ENCODE measurements around the gene PCDHB1. TPM values are rescaled to one million over a fixed set of nuclear protein-coding genes. Genes with fewer than 3 reads are reported as not detected.

The PCDHB1 gene
- total RNA-seq, 1 experiment from 2014 or later = 0.07 TPM

- Histone ChIP-seq H3K9ac (ENCODE audit: extremely low read depth, insufficient read length, low read length) (no peak overlapping the region), H3K23me2 (ENCODE audit: insufficient read length, low read depth, low read length, poor library complexity, severe bottlenecking) (peaks cover 9% of the 10 kb centered on the region), H3K56ac (ENCODE audit: insufficient read length, low read depth, low read length) (no peak overlapping the region), H3K9me3 (ENCODE audit: control insufficient read depth, low read depth, low read length) (no peaks in the 10 kb centered on the region), H4K91ac (ENCODE audit: insufficient read length, low read depth, low read length) (peak overlapping the region; percentile 82), H2BK15ac (ENCODE audit: low read depth, low read length) (no peak overlapping the region), H3K27me3 (ENCODE audit: insufficient read depth, low read length) (no peaks in the 10 kb centered on the region), H2BK5ac (ENCODE audit: insufficient read length, low read length) (no peak overlapping the region), H2AFZ (ENCODE audit: low read length) (no peak overlapping the region), H3K18ac (ENCODE audit: insufficient read length, low read depth, low read length) (peak overlapping the region; percentile 24), H4K8ac (replicated peaks; ENCODE audit: insufficient read length, low read depth, low read length) (no peak overlapping the region), H2AK5ac (ENCODE audit: insufficient read length, low read length) (peak overlapping the region; percentile 93), H3K4ac (ENCODE audit: low read depth, low read length) (no peak overlapping the region), H3K4me1 (ENCODE audit: insufficient read depth, low read length) (peaks cover 23% of the 10 kb centered on the region), H2BK12ac (ENCODE audit: insufficient read length, low read depth, low read length) (peak overlapping the region; percentile 89), H3K4me2 (ENCODE audit: insufficient read depth, insufficient read length, low read length) (peak overlapping the region; percentile 89), H4K5ac (ENCODE audit: insufficient read length, low read depth, low read length) (no peak overlapping the region), H3K23ac (ENCODE audit: insufficient read length, low read depth, low read length) (no peak overlapping the region), H3T11ph (ENCODE audit: low read length) (no peak overlapping the region), H4K20me1 (ENCODE audit: control insufficient read depth, insufficient read depth, insufficient read length) (no peaks in the 10 kb centered on the region), H3K27ac (ENCODE audit: insufficient read length, low read depth, low read length) (peak overlapping the region; percentile 79), H3K79me2 (ENCODE audit: insufficient read depth, low read length) (no peaks in the 10 kb centered on the region), H3K79me1 (ENCODE audit: insufficient read depth, low read depth, low read length, poor library complexity, severe bottlenecking) (no peaks in the 10 kb centered on the region), H2BK20ac (ENCODE audit: low read depth, low read length, poor library complexity, severe bottlenecking) (no peak overlapping the region), H2BK120ac (ENCODE audit: low read depth, low read length, poor library complexity, severe bottlenecking) (no peak overlapping the region), H3K14ac (ENCODE audit: insufficient read depth, low read length) (no peak overlapping the region)
- Mint-ChIP-seq H3K36me3 (ENCODE audit: insufficient read depth in 1 of 3, low read depth in 3 of 3) (peaks cover 4 to 13% (median 6%) of the 10 kb centered on the region in 3 experiments; a peak in 6 of 7 replicates), H3K27ac (peak overlapping the region in 2 of 3 experiments; percentile 96 to 99; a peak in 3 of 7 replicates), H3K4me1 (peaks cover 71 to 76% of the 10 kb centered on the region in 2 experiments), H3K9me3 (no peaks in the 10 kb centered on the region), H3K27me3 (ENCODE audit: low read depth) (peaks cover 4% of the 10 kb centered on the region; the same call in 1 of the 2 replicates), H3K4me3 (peak overlapping the region in 1 of 2 experiments; percentile 85; a peak in 1 of 5 replicates)
- TF ChIP-seq CTCF (conservative IDR thresholded peaks at IDR 0.05) = no peak
- no peak for DNase-seq
- WGBS (ENCODE audit: extremely low coverage, insufficient read length, low lambda C conversion rate) = no CpG with 5 or more reads among the region's 3 CpGs
Observed at GRCh38 chr5:141003031-141003430, 48.1 kb upstream of the PCDHB1 start.
